ENCODE measurements around the gene CDK10.

The CDK10 gene

DNA sequence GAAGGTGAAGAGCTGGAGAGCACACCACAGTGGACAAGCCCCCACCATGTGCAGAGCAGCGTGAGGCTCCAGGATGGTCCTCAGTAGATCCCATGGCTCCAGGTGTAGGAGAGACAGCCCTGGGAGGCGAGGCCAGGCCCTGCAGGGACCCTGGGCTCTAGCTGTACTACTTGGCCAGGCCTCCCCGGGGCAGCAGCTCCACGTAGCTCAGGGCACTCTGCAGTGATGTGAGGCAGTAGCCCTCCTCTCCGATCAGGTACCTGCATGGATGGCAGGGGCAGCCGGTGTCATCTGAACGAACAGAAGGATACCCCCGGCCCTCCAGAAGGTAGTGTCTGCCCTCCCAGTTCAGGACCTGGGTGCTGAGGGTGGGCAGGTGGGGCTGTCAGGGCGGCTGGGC is 21.2 kb downstream of the CDK10 start:
- no peak for DNase-seq (ENCODE audit: low read depth, low spot score)
- TF ChIP-seq, protein P1, sequence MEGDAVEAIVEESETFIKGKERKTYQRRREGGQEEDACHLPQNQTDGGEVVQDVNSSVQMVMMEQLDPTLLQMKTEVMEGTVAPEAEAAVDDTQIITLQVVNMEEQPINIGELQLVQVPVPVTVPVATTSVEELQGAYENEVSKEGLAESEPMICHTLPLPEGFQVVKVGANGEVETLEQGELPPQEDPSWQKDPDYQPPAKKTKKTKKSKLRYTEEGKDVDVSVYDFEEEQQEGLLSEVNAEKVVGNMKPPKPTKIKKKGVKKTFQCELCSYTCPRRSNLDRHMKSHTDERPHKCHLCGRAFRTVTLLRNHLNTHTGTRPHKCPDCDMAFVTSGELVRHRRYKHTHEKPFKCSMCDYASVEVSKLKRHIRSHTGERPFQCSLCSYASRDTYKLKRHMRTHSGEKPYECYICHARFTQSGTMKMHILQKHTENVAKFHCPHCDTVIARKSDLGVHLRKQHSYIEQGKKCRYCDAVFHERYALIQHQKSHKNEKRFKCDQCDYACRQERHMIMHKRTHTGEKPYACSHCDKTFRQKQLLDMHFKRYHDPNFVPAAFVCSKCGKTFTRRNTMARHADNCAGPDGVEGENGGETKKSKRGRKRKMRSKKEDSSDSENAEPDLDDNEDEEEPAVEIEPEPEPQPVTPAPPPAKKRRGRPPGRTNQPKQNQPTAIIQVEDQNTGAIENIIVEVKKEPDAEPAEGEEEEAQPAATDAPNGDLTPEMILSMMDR (IDR thresholded peaks at IDR 0.05; ENCODE audit: insufficient read depth, low read length, missing control alignments), result no peak
- ChIA-PET CTCF (interaction anchor here (0.9 to 9.1 kb wide), 6 partner anchors 8 to 154 kb away, joined by 3 to 101 read pairs (median 22); partner anchors contain the start of gene VPS9D1), POLR2A (interaction anchor here (0.8 to 1.1 kb wide), 2 partner anchors 8 to 10 kb away, joined by 3 read pairs; no protein-coding TSS in a partner anchor)
- H3K4me3 ChIP-seq (ENCODE audit: low read depth, low read length), result no peak overlapping the region

DNA sequence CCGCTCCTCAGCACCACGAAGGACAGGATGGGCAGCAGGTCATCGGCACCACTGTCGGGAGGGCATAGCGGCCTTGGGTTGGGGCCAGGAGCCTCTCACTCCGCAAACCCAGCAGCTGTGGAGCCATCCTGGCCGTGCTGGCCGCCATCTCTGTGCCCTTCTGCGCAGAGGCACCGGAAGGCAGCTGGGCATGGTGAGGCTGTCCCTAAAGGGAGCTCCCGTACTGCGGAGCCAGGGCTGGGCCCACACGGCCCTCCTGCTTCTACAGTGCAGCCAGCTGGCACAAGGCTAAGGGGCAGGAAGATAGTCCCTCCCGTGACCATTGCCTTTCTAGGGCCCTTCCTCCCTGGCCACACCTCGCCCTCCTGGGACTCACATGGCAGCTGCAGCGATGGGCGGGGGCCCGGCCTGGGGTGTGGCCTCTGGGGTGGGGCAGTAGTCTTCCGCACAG is 22.0 kb downstream of the CDK10 start:
- no peak for DNase-seq (ENCODE audit: low read depth, low spot score)
- CTCF ChIA-PET, result interaction anchor here (1.0 to 9.1 kb wide), 5 partner anchors 9 to 153 kb away, joined by 3 to 101 read pairs (median 30); partner anchors contain the start of gene VPS9D1
- TF ChIP-seq, protein P1 (IDR thresholded peaks at IDR 0.05; ENCODE audit: insufficient read depth, low read length, missing control alignments), result no peak
- H3K4me3 ChIP-seq (ENCODE audit: low read depth, low read length), result no peak overlapping the region
- POLR2A ChIA-PET, result no interaction called here

DNA sequence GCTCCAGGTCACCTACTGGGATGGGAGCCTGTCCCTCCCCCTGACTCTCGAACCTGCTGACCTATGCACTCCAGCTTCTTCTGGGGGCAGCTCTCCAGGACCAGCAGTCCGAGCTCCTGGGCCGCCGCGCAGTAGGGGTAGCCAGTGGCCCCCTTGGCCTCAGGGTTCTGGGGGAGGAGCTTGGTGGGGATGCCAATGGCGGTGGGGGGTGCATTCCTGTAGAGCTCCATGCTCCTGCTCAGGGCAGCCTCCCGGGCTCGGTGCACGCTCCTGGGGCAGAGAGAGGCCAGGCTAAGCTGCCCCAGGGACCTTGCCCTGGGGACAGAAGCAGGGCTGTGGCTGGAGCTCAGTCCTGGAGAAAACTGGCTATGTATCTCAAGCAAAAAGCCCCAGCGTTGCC is 22.7 kb downstream of the CDK10 start:
- CTCF ChIA-PET, result interaction anchor here (1.0 to 9.1 kb wide), 4 partner anchors 9 to 201 kb away, joined by 3 to 101 read pairs (median 8); no protein-coding TSS in a partner anchor
- TF ChIP-seq, protein P1 (IDR thresholded peaks at IDR 0.05; ENCODE audit: insufficient read depth, low read length, missing control alignments), result no peak
- no peak overlapping the region for H3K4me3 ChIP-seq (ENCODE audit: low read depth, low read length)
- DNase-seq (ENCODE audit: low read depth, low spot score), result no peak
- POLR2A ChIA-PET, result no interaction called here

DNA sequence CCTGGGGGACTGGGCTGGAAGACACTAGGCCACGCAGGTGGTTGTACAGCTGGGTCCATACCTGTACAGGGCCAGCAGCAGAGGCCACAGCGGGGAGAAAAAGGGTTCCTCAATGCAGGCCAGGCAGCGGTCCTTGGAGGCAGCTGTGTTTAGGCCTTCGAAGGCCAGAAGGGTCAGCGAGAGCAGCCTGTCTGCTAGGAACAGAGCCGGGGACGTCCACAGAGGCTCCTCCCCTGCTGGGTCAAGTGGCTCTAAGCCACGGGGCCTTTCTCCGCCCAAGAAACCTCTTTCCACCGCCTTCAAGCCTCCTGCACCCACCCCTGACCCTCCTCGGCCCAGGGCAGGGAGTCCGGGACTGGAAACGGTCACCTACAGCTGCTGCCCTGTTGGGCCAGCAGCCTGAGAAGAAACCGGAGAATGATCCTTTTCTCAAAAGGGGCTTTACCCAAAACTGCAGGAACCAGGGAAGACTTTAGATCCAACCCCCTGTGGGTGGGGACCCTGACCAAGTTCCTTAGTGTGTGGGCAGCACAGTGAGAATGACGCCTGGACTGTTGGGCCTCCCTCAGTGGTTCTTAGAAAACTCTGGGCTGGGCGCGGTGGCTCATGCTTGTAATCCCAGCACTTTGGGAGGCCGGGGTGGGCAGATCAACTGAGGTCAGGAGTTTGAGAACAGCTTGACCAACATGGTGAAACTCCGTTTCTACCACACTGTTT is 23.4 kb downstream of the CDK10 start:
- TF ChIP-seq, protein P1 (IDR thresholded peaks at IDR 0.05; ENCODE audit: insufficient read depth, low read length, missing control alignments), result no peak
- no peak for DNase-seq (ENCODE audit: low read depth, low spot score)
- POLR2A ChIA-PET, result no interaction called here
- no peak overlapping the region for H3K4me3 ChIP-seq (ENCODE audit: low read depth, low read length)
- CTCF ChIA-PET, result interaction anchor here (1.1 to 9.1 kb wide), 3 partner anchors 10 to 200 kb away, joined by 3 to 101 read pairs (median 13); no protein-coding TSS in a partner anchor

DNA sequence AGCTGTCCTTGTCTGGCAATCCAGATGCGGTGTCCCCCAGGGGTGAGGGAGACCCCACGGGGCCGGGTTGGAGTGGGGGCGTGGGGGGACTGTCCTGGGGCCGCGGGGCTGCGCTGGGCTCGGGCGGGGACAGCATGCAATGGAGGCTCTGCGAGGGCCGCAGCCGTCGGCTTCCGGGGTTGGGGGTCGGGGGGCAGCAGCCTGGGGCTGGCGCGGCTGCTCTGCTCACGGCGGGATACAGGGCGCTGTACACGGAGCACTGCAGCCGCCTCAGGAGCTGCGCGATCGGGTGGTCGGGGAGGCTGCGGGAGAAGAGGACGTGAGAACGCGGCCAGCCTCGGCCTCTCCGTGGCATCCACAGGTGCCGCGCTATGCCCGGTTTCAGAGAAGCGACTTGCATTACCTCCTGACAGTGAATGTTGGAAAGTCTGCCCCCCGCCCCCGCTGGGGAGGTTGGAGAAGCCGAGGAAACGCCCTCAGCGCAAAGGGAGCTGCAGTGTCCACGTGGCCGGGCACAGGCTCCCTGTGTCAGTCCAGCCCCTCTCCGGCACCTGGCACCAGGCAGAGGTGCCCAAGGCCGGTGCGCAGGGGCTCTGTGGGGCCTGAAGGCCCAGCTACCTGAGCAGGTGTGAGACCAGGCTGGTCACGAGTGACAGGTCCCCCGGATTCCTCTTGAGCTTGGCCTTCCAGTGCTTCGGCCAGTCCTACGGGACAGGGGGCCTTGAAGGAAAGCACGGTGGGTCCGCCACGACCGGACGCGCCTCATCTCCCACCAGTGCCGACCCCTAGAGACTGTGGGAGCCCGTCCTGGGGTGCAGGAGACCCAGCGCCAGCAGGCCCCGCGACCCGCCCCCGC is 24.4 kb downstream of the CDK10 start:
- H3K4me3 ChIP-seq (ENCODE audit: low read depth, low read length), result no peak overlapping the region
- ChIA-PET CTCF (interaction anchor here (1.1 to 9.1 kb wide), 2 partner anchors 11 to 81 kb away, joined by 3 to 101 read pairs; no protein-coding TSS in a partner anchor), POLR2A (no interaction called here)
- TF ChIP-seq, protein P1 (IDR thresholded peaks at IDR 0.05; ENCODE audit: insufficient read depth, low read length, missing control alignments), result no peak
- no peak for DNase-seq (ENCODE audit: low read depth, low spot score)
